ENCODE results near the gene VPS26C.

DNA sequence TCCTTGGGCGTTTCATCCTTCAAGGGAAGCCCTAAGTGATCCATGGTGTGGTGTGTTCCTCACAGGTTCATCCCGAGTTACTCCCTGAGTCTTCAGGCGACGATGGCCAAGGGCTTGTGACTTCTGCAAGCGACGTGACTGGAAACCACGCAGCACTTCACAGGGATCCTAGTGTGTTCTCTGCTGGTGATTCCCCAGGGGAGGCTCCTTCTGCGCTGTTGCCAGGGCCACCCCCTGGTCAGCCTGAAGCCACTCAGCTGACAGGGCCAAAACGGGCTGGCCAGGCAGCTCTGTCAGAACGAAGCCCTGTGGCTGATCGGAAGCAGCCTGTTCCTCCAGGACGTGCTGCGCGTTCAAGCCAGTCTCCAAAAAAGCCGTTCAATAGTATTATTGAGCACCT lies 71.5 kb downstream of the VPS26C start:
- no peak for TF ChIP-seq YY1 (IDR thresholded peaks at IDR 0.05; ENCODE audit: insufficient read depth, insufficient read length)
- no peak for TF ChIP-seq ZNF274 (IDR thresholded peaks at IDR 0.05; ENCODE audit: low read depth, low read length)

Measured in NT2/D1 (cell line).